Ovary (tissue), 9 donors: Measurements from ENCODE around the gene AIDA. TPM values are rescaled to one million over a fixed set of nuclear protein-coding genes. Genes with fewer than 3 reads are reported as not detected.

Experiments
- DNase-seq, 5 donors: peaks; one replicate each; pipeline ENCODE4 v3.0.0-alpha.2; 2019 to 2020
- H3K27ac ChIP-seq, 2 donors: fragments of 200-600 bp; one replicate each; pipeline versions ENCODE4 v1.5.1 to v1.8.0; 2019 to 2022
- H3K27me3 ChIP-seq: fragments of 200-600 bp; one replicate; pipeline ENCODE4 v1.8.0; 2022
- H3K36me3 ChIP-seq: fragments of 200-600 bp; sonication (generic); one replicate; pipeline ENCODE4 v1.5.1; 2019
- H3K4me1 ChIP-seq: one replicate; pipeline ENCODE4 v1.8.1; 2013; ENCODE audit warnings: mild to moderate bottlenecking, moderate library complexity; ENCODE audit not compliant: insufficient read depth
- H3K4me3 ChIP-seq: fragments of 200-600 bp; sonication (generic); one replicate; pipeline ENCODE4 v1.5.1; 2017
- H3K9me3 ChIP-seq, 2 donors: fragments of 200-600 bp in 1 of 2; sonication (generic) in 1 of 2; one replicate each; pipeline versions ENCODE4 v1.5.1 to v1.8.1; 2013 to 2019; ENCODE audit warnings: mild to moderate bottlenecking in 1 of 2, moderate library complexity in 1 of 2
- POLR2A ChIP-seq: fragments of 450-650 bp; IDR thresholded peaks from one replicate; pipeline ENCODE4 v1.6.1; 2017; ENCODE audit warnings: antibody characterized with exemption, mild to moderate bottlenecking, moderate library complexity
- WGBS, 3 donors: extraction: QIAGEN DNeasy Blood & Tissue Kit in 1 of 3; methylation state at CpG; one replicate each; pipeline versions ENCODE4 v1.1.5 to v1.1.7; 2013 to 2017; 5-methylcytosine and 5-hydroxymethylcytosine counted together
- intact Hi-C, 4 donors: fragments of 100-400 bp; cut with DNase I; formaldehyde crosslinking; loops; one replicate each; pipeline versions ENCODE4 v1.11.0 to v1.15.1; 2022 to 2023
- polyA plus RNA-seq, 2 donors: library from polyadenylated mRNA; stranded (reverse); fragments of 200-250 nt in 1 of 2; fragments of 350-450 nt in 1 of 2; fragmentation: Illumina TruSeq in 1 of 2; extraction: RNeasy Lipid Tissue Mini Kit (QIAGEN cat#74804) in 1 of 2; gene quantifications; one replicate each; pipeline ENCODE4 v1.2.3, GENCODE V29; 2013 to 2014
- total RNA-seq, 7 donors: library from RNA; depleted of rRNA in 2 of 7; stranded (reverse); fragments of >200 nt in 2 of 7; fragmentation: NEBNext Ultra II Directional in 3 of 7; extraction: Animal tissue kit (Norgen Biotek cat#: 25700) in 3 of 7; gene quantifications; one replicate each; pipeline versions ENCODE4 v1.1.0 to v1.2.4, GENCODE V29; 2016 to 2023
- donor health status: DM: no; HTN: no; CAD: no; lungs with moderate emphysema.
- donor health status: DM: no; HTN: no; CAD: no.
- donor health status: Bipolar disorder and iron deficiency.
- donor health status: DM: yes; HTN: yes; CAD: no.
- donor health status: DM: no; HTN: no; CAD: no.
- donor health status: DM: yes; HTN: yes; CAD: no.

AIDA gene
- total and polyA plus RNA-seq, 9 donors = 28.8 to 67.2 (median 54.8) TPM

DNA sequence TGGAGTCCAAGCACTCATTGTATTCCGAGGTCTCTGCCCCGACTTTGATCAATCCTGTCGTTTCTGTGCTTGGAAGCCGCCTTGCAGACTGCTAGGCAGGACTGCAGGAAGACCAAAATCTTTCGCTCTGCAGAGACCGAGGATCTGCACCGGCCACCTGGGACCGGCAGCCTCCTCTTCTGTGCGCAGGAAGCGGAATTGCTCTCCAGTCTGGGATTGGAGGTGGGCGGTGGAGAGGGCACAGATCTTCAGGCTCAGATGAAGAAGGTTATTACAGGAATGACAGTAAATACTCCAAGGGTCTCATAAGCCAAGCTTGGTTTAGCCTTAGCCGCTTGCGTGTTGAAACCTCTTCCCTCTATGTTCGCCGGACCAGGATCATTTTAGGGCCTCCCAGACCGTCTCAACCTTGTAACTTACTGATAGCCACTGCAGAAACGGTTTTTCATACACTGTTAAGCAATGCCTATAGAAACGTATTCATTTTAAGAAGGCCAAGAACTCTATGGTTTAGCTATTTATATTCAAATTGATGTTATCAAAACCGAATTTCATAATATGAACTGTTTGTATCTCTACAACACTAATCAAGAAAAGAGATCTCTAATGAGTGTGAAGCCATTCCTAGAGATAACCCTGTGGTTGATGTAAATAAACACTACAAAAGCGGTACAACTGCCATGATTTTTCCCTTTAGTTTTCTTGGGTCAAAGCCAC is 93.3 kb downstream of the AIDA start:
- no peak for TF ChIP-seq POLR2A
- DNase-seq = peak in 4 of 5 donors; percentile 14 to 43 (median 34)
- H3K4me1 ChIP-seq = no peaks in the 10 kb centered on the region
- H3K4me3 ChIP-seq = peak overlapping the region; percentile 84
- H3K9me3 ChIP-seq = no peaks in the 10 kb centered on the region
- H3K36me3 ChIP-seq = no peaks in the 10 kb centered on the region
- H3K27ac ChIP-seq = peak overlapping the region; percentile 89 to 93
- intact Hi-C loops = no loop called here
- WGBS, 3 donors = 16 to 19% (median 18%) methylated on average over 20 of the region's 20 CpGs
- no peaks in the 10 kb centered on the region for H3K27me3 ChIP-seq

Other genes with a start within 250 kb of the AIDA start
- under 1 TPM in 6 of 7 donors, not detected in 1; 0.13 to 0.86 (median 0.43) TPM for gene HHIPL2, start 164.4 kb downstream of the AIDA start, total RNA-seq
- under 1 TPM; 0.15 to 0.57 TPM for gene HHIPL2, start 164.4 kb downstream of the AIDA start, polyA plus RNA-seq
- gene TAF1A, start 122.6 kb downstream of the AIDA start, total RNA-seq = 10 to 100 TPM in 4 of 7 donors, 1 to 10 TPM in 3; 6.1 to 15.7 (median 10.6) TPM
- 1 to 10 TPM; 4.2 to 5.6 TPM for gene TAF1A, start 122.6 kb downstream of the AIDA start, polyA plus RNA-seq
- 10 to 100 TPM; 34.2 to 64.0 (median 59.5) TPM for gene MIA3, start 94.4 kb downstream of the AIDA start, total RNA-seq
- gene MIA3, start 94.4 kb downstream of the AIDA start, polyA plus RNA-seq = 10 to 100 TPM; 31.9 to 50.9 TPM
- 10 to 100 TPM; 24.2 to 42.3 (median 29.5) TPM for gene BROX, start 73 bp upstream of the AIDA start, total RNA-seq
- 10 to 100 TPM; 13.8 to 21.8 TPM for gene BROX, start 73 bp upstream of the AIDA start, polyA plus RNA-seq
- gene FAM177B, start 24.7 kb upstream of the AIDA start, total RNA-seq = under 1 TPM in 1 of 7 donors, not detected in 6; 0.34 TPM
- under 1 TPM; 0.23 to 0.55 TPM for gene FAM177B, start 24.7 kb upstream of the AIDA start, polyA plus RNA-seq
- gene DISP1, start 102.5 kb upstream of the AIDA start, total RNA-seq = 10 to 100 TPM in 2 of 7 donors, 1 to 10 TPM in 5; 5.4 to 11.0 (median 6.7) TPM
- gene DISP1, start 102.5 kb upstream of the AIDA start, polyA plus RNA-seq = 10 to 100 TPM in 1 of 2 donors, 1 to 10 TPM in 1; 3.7 to 12.5 TPM